ENCODE measurements around the gene NSL1.
"Not testable (repeated sequence)": the region's sequence is repeated elsewhere in the genome, so short reads cannot be mapped to it uniquely, and the experiment has no call there.

Gene NSL1

DNA sequence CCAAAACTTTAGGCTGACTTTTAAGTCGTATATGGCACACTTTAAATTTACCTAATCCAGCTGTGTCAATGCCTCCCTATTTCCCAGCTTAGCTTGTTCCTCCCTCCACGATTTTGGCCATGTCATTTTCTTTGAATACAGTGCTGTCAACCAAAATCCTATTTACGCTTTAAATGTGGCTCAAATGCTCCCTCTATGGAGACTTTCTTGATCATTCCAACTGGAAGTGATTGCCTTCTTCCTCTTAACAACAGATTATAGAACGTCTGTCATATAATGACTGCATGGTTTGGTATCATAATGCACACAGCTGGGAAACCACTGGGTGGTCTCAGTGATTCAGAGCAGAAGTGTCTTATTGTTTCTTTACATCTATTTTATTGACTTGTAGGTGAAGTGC, 73.1 kb downstream of the NSL1 start:
- Histone ChIP-seq H3K27ac (no peak overlapping the region), H3K4me3 (no peak overlapping the region)

DNA sequence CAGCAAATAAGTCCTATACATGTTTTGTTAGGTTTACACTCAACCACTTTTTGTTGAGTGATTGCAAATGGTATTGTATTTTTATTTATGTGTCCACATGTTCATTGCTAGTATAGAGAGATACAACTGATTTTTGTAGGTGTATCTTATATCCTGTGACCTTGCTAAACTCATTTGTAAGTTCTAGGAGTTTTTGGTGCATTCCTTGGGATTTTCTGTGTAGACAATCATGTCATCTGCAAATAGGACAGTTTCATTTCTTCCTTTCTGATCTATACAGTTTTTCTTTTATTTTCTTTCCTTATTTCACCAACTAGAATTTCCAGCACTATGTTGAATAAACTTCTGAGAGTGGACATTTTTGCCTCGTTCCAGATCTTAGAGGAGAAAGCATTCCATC, 75.4 kb downstream of the NSL1 start:
- Histone ChIP-seq H3K4me3 (no peak overlapping the region), H3K27ac (no peak overlapping the region)

DNA sequence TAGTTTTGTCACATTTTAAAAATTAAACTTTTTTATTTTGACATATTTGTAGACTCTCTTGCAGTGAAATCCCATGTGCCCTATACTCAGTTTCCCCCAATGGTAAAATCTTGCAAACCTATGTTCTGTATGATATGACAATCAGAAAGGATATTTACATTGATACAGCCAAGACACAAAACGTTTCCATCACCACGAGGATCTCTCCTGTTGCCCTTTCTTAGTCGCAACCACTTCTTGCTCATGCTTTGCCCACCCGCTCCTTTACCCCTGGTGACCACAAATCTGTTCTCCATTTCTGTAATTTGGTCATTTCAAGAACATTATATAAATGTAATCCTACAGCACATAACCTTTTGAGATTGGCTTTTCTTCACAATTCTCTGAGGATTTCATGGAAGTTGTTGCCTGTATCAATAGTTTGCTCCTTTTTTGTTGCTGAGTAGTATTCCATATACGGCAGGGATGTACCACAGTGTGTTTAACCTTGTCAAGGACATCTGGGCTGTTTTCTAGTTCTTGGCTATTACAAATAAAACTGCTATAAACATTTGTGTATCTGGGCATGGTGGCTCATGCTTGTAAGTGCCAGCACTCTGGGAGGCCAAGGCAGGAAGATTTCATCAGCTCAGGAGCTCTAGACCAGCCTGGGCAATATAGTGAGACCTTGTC, 78.0 kb downstream of the NSL1 start:
- H3K4me3 ChIP-seq, result no peak overlapping the region
- H3K27ac ChIP-seq, result no peak overlapping the region

DNA sequence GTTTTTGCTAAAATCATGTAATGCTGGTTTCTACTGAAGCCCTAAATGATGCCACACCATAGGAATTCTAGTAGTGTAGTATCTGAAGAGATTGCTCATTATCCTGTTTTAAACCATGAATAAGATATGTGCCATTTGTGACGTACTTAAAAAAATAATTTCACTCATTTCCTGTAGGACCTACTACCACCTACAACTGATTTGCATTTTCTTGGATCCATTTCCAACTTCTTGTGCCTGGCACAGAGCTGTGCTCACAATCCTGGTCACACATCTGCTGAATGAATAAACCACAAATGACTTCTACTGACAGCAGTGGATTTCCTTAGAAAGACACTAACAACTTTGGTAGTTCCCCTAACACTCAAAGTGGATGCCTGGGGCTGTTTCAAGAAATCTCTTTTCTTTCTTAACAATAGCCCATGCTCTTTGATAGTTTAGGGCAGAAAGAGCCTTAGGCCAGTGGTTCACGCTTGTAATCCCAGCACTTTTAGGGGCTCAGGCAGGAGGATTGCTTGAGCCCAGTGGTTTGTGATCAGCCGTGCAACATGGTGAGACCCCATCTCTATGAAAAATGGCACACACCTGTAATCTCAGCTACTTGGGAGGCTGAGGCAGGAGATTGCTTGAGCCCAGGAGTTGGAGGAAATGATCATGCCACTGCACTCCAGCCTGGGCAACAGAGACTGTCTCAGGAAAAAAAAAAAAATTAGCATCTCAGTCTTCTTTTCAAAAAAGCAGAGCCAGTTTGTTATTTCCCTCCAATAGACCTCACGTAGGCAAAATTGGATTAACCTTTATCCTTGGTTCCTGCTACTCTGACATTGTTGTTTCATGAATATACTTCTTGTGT, 78.9 kb downstream of the NSL1 start:
- Histone ChIP-seq H3K4me3 (no peak overlapping the region), H3K27ac (no peak overlapping the region)

DNA sequence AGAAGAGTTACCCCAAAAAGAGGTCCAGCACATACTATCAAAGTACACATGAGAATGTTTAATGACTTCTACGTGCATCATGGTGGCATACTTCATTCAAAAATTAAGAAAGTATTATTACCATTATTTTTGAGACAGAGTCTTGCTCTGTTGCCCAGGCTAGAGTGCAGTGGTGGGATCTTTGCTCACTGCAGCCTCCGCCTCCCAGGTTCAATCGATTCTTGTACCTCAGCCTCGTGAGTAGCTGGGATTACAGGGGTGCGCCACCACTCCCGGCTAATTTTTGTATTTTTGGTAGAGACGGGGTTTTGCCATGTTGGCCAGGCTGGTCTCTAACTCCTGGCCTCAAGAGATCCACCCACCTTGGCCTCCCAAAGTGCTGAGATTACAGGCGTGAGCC, 79.6 kb downstream of the NSL1 start:
- not testable (repeated sequence) for H3K4me3 ChIP-seq, H3K27ac ChIP-seq

DNA sequence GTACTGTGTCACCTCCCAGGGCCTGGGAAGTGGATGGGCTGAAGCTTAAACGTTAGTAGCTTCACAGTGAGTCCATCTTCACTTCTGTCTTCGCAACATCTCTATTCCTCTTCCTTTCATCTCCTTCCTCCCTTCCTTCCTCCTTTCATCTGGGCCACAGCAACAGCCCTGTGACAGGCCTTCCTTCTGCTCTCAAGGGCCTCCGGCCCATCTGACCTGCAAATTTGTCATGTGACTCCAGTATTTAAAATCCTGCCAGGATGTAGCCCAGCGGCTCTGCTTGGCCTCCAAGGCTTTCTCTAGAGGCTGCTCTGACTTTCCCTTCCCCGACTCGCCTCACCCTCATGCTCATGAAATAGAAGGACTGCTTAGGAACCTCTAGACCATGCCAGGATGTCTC, 81.0 kb downstream of the NSL1 start:
- H3K27ac ChIP-seq, result no peak overlapping the region
- H3K4me3 ChIP-seq, result no peak overlapping the region

DNA sequence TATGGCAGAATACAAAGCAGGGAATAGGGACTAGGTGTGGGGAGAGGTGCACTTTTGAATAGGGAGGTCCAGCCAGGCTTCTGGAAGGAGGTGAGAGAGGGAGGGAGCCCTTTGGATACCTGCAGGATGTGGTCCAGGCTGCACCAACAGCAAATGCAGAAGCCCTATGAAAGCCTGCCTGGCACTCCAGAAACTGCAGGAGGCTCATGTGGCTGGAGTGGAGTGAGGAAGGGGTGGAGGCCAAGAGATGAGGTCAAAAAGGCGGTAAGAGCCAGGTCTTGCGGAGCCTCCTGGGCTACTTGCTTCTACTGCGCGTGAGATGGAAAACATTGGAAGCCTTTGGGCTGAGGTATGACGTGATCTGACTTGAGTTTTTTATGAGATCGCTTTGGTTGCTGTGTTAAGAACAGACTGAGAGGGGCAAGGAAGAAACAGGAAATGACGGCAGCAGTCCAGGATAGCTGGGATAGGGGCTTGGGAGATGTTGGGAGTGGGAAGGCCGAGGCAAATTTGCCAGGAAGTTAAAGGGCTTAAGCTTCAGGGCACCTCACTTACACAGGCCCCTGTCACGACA, 87.5 kb downstream of the NSL1 start:
- no peak overlapping the region for H3K27ac ChIP-seq

DNA sequence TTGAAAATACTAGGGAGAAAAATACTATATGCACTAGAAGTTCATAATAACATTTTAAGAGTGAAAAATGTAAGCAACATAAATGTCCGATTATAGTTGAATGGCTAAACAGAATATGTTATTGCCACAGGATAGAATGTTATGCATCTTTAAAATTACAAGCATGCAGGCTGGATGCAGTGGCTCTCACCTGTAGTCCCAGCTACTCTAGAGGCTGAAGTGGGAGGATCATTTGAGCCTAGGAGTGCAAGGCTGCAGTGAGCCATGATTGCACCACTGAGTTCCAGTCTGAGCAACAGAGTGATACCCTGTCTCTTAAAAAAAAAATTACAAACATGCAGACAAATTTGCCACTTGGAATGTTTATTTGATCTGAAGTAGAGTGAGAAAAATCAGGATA, 88.9 kb downstream of the NSL1 start:
- Histone ChIP-seq H3K27ac (no peak overlapping the region), H3K4me3 (no peak overlapping the region)

More for the DNA sequence above, 87.5 kb downstream of the NSL1 start:
- no peak overlapping the region for H3K4me3 ChIP-seq

DNA sequence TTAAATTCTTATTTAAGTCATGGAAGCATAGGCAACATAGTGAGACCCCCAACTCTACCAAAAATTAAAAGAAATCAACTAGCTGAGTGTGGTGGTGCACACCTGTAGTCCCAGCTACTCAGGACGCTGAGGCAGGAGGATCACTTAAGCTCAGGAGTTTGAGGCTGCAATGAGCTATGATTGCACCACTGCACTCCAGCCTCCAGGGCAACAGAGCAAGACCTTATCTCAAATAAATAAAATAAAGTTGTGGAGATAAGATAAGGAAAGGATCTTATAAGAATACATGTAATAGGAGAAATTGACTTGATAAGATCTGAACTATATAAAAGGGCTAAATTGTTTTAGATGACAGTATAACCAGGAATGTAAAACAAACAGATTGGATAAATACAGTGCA, 89.7 kb downstream of the NSL1 start:
- Histone ChIP-seq H3K4me3 (no peak overlapping the region), H3K27ac (no peak overlapping the region)

DNA sequence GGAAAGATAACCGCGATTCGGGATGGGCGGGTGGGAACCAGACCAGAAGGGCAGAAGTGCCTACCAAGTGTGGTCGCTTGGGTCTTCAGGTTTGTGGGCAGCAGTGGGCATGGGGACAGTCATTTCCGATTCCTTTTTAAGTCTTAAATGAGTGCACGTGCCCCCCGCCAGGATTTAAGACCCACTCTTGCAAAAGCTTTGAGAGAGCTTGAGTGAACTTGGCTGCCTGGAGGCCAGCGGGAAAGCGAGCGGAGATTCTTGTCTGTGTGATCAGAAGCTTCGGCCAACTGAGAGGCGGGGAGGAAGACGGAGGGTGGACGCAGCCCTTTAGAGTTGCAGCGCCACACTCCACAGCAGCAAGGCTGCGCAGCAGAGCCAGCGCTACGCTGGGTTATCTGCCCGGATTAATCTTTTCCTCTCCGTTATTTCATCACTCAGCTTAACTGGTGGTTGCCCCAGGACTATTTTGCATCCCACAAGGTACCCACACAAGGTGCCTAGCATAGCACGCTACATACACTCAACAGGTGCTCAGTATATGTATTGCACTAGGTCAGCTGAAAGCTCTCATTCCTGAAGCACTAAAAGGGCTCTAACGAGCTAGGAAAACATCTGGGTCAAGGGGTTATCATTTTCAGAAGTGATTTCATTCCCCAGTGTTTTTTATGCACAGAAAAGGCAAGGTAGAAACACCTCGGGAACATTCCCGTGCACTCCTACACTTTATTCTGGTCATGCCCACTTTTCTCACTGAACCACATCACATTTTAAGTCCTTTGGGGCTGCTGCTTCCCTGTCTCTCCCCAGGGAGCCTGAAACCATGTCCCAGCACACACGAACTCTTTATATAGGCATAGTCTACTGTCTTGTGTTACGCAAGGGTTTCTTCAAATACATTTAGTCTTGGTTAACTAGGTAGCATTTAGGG, 90.4 kb downstream of the NSL1 start:
- H3K4me3 ChIP-seq, result peak overlapping the region; percentile 39 to 60 (median 54)
- peak overlapping the region in 14 of 21 experiments; percentile 5 to 85 (median 72) for H3K27ac ChIP-seq

DNA sequence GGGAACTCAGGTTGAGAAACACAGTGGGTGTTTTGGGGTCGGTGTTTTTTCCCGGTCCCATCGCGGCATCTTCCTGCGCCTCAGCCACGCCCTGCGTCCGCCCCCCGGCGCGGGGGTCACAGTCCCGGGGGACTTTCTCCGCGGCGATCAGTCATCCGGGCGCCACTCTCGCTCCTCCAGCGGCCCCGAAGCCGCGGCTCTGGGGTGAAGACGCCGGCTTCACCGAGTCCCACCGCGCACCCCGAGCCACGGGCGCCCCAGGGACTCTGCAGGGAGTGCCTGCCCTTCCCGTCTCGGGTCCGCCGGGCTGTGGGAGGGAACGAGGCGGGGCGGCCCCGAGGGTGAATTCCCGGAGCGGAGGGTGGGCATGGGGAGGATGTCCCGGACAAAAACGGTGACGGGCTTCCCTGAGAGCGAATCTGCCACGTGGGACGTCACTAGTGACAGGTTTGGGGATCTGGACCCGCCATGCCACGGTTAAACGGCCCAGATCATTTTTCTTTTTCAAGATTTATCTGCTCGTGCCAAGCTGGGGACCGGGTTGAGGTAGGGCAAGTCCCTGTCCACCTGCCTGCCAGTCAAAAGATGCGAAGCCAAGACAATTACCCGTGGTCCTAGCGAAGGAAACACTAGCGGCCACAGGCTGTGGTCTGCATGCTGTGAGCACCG, 91.2 kb downstream of the NSL1 start:
- Histone ChIP-seq H3K4me3 (peak overlapping the region; percentile 39 to 60 (median 54)), H3K27ac (peak overlapping the region in 18 of 21 experiments; percentile 5 to 85 (median 62))

DNA sequence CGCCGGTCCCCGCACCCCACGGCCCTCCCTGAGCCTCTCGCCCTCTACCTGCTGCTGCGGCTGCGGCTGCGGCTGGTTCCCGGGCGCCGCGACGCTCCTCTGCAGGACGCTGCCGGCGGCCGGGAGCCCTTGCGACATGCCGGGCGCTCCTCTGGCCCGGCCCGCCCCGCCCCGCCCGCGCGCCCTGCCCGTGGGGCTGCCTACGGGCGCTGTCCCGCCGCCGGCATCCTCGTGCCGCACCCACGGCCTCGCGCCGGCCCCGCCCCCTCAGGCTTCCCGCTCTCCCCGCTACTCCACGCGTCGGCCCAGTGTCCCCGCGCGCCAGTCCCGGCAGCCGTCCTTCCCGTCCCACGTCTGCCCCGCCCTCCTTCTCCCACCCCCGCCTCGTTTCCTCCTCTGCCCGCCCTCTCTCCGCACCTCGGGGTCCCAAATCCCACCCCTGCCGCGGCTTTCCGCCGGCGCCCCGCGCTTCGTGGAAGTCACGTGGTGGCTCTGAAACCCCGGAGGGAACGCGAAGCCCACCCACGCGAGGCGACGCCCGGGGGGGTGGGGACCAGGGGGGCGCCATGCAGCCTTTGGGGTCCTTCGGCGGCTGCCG, 91.9 kb downstream of the NSL1 start, which contains the start of gene BATF3:
Gene BATF3 (minus strand): TSS at position 216 of the 598 bp plus-strand sequence. CDS start 78 bp downstream, at position 138.
- peak within 1 kb of the TSS in 20 of 21 experiments; percentile 5 to 85 (median 58) for H3K27ac ChIP-seq

DNA sequence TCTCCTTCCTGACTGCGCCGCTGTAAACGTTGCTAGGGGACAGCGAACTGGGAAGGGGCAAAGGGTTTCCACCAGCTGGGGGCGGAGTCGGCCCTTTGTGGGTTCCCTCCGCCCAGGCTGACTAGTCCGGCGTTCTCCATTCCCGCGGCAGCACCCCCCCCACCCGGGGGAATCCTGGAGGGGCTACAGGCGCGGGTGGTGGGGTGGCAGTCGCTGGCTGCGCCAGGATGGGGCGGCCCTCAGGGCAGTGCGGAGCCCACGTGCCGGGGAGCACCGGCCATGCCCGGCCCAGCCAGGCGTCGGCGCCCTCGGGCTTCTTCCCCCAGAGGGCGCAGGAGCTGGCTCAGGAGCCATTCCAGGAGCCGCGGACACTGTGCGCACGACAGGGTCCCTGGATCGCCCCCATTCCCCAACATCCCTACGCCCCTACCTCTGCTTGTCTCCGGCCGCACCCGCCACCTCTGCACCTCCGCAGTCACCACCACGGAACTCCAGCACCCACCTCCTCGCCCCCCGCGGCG, 92.4 kb downstream of the NSL1 start:
- H3K27ac ChIP-seq, result peak overlapping the region in 15 of 21 experiments; percentile 5 to 85 (median 66)
- peak overlapping the region; percentile 39 to 60 (median 54) for H3K4me3 ChIP-seq

More for the DNA sequence above, 91.9 kb downstream of the NSL1 start, which contains the start of gene BATF3:
- peak within 1 kb of the TSS; percentile 39 to 60 (median 54) for H3K4me3 ChIP-seq

DNA sequence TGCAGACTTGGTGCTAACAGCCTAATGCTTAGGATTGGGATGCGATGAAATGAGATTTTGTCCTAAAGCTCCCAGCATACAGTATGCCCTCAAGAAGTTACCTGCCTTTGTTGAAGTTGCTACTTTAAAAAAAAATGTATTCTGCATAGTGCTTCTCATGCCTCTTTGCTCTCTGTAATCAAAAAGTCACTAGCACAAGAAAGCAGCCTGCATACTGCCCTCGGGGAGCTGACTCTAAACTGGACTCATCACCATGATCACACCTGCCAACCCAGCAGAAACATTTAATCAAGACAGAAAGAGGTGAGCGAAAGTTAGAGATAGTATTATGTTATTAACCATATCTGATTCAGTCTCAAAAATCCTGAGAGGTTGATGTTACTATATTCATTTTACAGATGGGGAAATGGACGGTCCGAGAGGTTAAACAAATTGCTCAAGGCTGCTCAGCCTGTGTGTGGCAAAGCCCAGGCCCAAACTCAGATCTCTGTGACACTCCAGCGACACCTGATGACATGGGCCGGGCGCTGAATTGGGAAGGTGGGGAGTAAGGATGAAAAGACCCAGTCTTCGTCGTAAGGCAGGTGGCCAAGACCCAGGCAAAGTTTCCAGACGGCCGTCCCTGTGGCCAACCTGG, 93.0 kb downstream of the NSL1 start:
- peak overlapping the region; percentile 39 to 60 (median 54) for H3K4me3 ChIP-seq
- H3K27ac ChIP-seq, result peak overlapping the region in 7 of 21 experiments; percentile 5 to 85 (median 66)

DNA sequence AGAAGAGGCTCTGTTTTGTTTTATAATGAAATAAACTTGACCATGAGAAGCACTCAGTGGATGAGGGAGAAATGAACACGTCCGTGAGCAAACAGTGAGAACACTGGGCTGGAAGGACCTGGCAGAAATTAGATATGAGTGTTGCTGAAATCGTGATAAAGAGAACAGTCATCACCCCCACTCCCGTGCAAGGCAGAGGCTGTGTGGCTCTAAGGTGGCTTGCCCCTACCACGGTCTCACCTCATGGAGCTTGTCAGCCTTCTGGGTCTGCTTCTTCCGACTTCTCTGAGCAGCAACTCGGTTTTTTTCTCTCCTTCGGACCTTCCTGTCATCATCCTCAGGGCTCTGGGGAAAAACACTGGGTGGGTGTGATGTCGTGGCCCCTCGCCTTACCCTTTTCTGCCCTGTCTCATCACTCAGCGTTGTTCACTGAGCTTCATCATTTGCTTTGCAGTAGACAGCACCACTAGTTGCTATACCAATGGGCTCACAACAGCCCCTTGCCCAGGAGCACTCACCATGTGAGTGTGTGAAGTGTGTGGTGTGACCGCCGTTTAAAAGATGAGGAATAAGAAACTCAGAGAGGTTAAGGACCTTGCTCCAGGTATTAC, 94.8 kb downstream of the NSL1 start:
- no peak overlapping the region for H3K27ac ChIP-seq

DNA sequence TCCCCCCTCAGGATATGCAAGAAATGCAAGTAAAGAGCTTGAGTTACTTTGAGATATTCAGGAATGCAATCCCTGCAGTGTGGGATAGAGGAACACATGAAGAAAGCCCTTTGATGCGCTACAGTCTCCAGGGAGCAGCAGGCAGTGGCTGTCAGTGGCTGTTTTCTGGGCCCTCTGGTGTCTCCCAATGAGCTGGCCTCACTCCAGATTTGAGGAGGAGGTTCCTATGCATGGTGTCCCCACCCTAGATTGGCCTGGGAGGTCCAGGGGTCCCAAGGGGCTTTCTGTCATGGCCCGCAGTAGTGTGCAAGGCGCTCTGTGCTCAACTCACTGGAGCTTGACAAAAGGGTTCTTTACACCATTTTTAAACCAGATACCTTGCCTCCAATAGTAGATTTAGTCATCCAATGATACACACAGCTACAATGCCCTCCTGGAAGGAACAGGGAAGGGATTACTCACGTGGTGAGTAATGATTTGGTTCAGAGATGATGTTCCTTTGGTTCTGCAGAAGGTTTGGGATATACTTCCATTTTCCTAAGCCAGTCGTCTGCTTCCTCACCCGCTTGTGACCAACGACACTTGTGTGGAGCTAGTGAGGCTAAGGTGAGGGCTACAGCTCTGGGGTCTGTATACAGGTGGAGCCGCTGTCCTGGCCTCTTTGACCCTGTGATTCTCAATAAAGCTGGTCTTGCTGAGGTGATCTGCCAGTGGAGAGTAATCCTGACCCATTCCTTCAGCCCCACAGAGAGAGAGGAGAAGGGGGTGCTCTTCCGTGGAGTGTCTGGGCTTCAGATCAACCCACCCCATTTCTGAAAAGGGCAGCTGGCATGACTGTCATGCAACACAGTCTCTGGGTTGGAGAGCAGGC, 98.6 kb downstream of the NSL1 start:
- H3K4me3 ChIP-seq, result no peak overlapping the region
- H3K27ac ChIP-seq, result no peak overlapping the region

More for the DNA sequence above, 94.8 kb downstream of the NSL1 start:
- H3K4me3 ChIP-seq, result no peak overlapping the region
